Measurements from ENCODE around the gene KIAA1755. TPM values are rescaled to one million over a fixed set of nuclear protein-coding genes. Genes with fewer than 3 reads are reported as not detected.
A peak's percentile ranks its signal among the peaks of the same experiment; 100 is the strongest.

KIAA1755 gene
- total and polyA plus RNA-seq, 9 of the 15 experiments (the other 6 are each of a cell fraction or from before 2014, with no cell fraction given) = not detected

GRCh38 chr20:38187517-38187916, 73.0 kb downstream of the KIAA1755 start:
- no peak overlapping the region for H3K4me3 ChIP-seq
- in situ Hi-C loops (cut with MboI) (no loop called here), intact Hi-C loops (cut with micrococcal nuclease) (no loop called here)
- H3K9me1 ChIP-seq (ENCODE audit: control insufficient read depth, insufficient read depth, low read length) = no peaks in the 10 kb centered on the region
- no peak for FAIRE-seq
- H3K36me3 ChIP-seq (ENCODE audit: control insufficient read depth, insufficient read depth, low read length) = no peaks in the 10 kb centered on the region
- H4K20me1 ChIP-seq (replicated peaks; ENCODE audit: control insufficient read depth, insufficient read depth, low read length) = no peaks in the 10 kb centered on the region; the same call in 1 of the 2 replicates
- H3K79me2 ChIP-seq (ENCODE audit: control insufficient read depth, insufficient read depth, low read length) = no peaks in the 10 kb centered on the region
- H3K9me3 ChIP-seq (replicated peaks; ENCODE audit: control insufficient read depth, insufficient read depth, low read depth, low read length) = no peaks in the 10 kb centered on the region
- H3K27ac ChIP-seq (ENCODE audit: extremely low read depth, low read depth, low read length) = no peak overlapping the region
- ChIA-PET CTCF (ENCODE audit: low intra/inter-chr PET ratio) (no interaction called here), POLR2A (no interaction called here)
- no peak overlapping the region for H3K9ac ChIP-seq (ENCODE audit: insufficient read depth in 1 of 2, low read depth in 2 of 2, low read length in 2 of 2)
- H2AFZ ChIP-seq (ENCODE audit: low read depth, low read length) = no peak overlapping the region
- H3K4me2 ChIP-seq (ENCODE audit: insufficient read depth, low read length) = no peak overlapping the region
- BruUV-seq (replicated peaks) = no TSS peak
- H3K4me1 ChIP-seq (replicated peaks in 1 of 2; ENCODE audit: control insufficient read depth in 2 of 2, insufficient read depth in 2 of 2, low read length in 2 of 2) = peaks cover 0 to 5% of the 10 kb centered on the region in 2 experiments; a peak in 1 of 5 replicates
- peaks cover 17 to 24% of the 10 kb centered on the region in 2 experiments; a peak in 4 of 5 replicates for H3K27me3 ChIP-seq (ENCODE audit: control insufficient read depth in 2 of 2, insufficient read depth in 2 of 2, low read length in 2 of 2)
- DNase-seq (ENCODE audit: extremely low read depth in 1 of 4, low spot score in 3 of 4) = peak in 2 of 4 experiments; percentile 37 to 39
- peak; percentile 93 for ATAC-seq
- WGBS (ENCODE audit: insufficient coverage, low coverage, missing lambda C conversion rate) = 2% methylated on average over 5 of the region's 5 CpGs
- TF ChIP-seq ZNF239 (CRISPR knock-in tag; IDR thresholded peaks at IDR 0.05) = no peak
- peak; percentile 32 for TF ChIP-seq EGR1 (conservative IDR thresholded peaks at IDR 0.05)
- no peak for TF ChIP-seq ZNF778 (CRISPR knock-in tag; IDR thresholded peaks at IDR 0.05)
- peak; percentile 41 to 55 (median 46); a peak in 5 of 6 replicates for TF ChIP-seq CTCF (IDR thresholded peaks at IDR 0.05 in 2 of 3, conservative IDR thresholded peaks at IDR 0.05 in 1 of 3; ENCODE audit: insufficient read depth in 2 of 3, low read depth in 1 of 3, low read length in 3 of 3)
- TF ChIP-seq ZNF316 (IDR thresholded peaks at IDR 0.05) = peak; percentile 99
- peak; percentile 67 for TF ChIP-seq CEBPB (tag; IDR thresholded peaks at IDR 0.05)
- no peak for TF ChIP-seq ZNF274 (IDR thresholded peaks at IDR 0.05; ENCODE audit: borderline replicate concordance, low read depth, low read length)
- no peak for TF ChIP-seq ZBTB9 (CRISPR knock-in tag; IDR thresholded peaks at IDR 0.05)
- peak; percentile 97 for TF ChIP-seq MAFF (IDR thresholded peaks at IDR 0.05; ENCODE audit: low read length)
- no peak for TF ChIP-seq NR2F6 (CRISPR knock-in tag; IDR thresholded peaks at IDR 0.05)
- peak; percentile 97 for TF ChIP-seq C11orf30 (IDR thresholded peaks at IDR 0.05; ENCODE audit: low read depth)
- TF ChIP-seq TEAD1 (CRISPR knock-in tag; IDR thresholded peaks at IDR 0.05) = no peak
- TF ChIP-seq USF1 (CRISPR knock-in tag; IDR thresholded peaks at IDR 0.05) = no peak
- TF ChIP-seq CEBPG (CRISPR knock-in tag; IDR thresholded peaks at IDR 0.05) = peak; percentile 46; the same call in 1 of the 2 replicates
- TF ChIP-seq CEBPG (tag; conservative IDR thresholded peaks at IDR 0.05 in 1 of 2, IDR thresholded peaks at IDR 0.05 in 1 of 2) = peak; percentile 62 to 67; a peak in 3 of 4 replicates
- no peak for TF ChIP-seq ZNF140 (CRISPR knock-in tag; IDR thresholded peaks at IDR 0.05)
- TF ChIP-seq ATF3 (IDR thresholded peaks at IDR 0.05) = no peak
- no peak for TF ChIP-seq ATF3 (CRISPR knock-in tag; conservative IDR thresholded peaks at IDR 0.05)
- TF ChIP-seq PYGO2 (tag; IDR thresholded peaks at IDR 0.05) = no peak
- peak; percentile 97 for TF ChIP-seq MAFG (tag; conservative IDR thresholded peaks at IDR 0.05)

All from K562 (cell line).